NCI-H2029 (cell line): ENCODE results near the gene MAMDC2.

Experiments used
- DNase-seq: peaks from one replicate; lab custom pipeline; 2025; lab: John Stamatoyannopoulos, UW

The MAMDC2 gene

GRCh38 chr9:70043689-70044489 is at the start of gene MAMDC2:
Gene MAMDC2, plus strand, starts transcription at chr9:70043848. Its CDS starts 350 bp downstream, at chr9:70044198.
- no peak for DNase-seq

- no peak for DNase-seq
These were observed 47.8 kb upstream of the MAMDC2 start for GRCh38 chr9:69995846-69996245.

GRCh38 chr9:69996967-69997366 is 46.7 kb upstream of the MAMDC2 start:
- no peak for DNase-seq

- no peak for DNase-seq
These were observed 46.1 kb upstream of the MAMDC2 start for GRCh38 chr9:69997524-69997923.

GRCh38 chr9:69999315-69999714 is 44.3 kb upstream of the MAMDC2 start:
- no peak for DNase-seq

- no peak for DNase-seq
These were observed 43.2 kb upstream of the MAMDC2 start for GRCh38 chr9:70000469-70000868.

- no peak for DNase-seq
These were observed 39.5 kb upstream of the MAMDC2 start for GRCh38 chr9:70003901-70004714.

GRCh38 chr9:70006306-70006705 is 37.3 kb upstream of the MAMDC2 start:
- no peak for DNase-seq

- DNase-seq, result no peak
These were observed 35.8 kb upstream of the MAMDC2 start for GRCh38 chr9:70007831-70008230.

- DNase-seq, result no peak
These were observed 33.6 kb upstream of the MAMDC2 start for GRCh38 chr9:70010015-70010414.

- no peak for DNase-seq
These were observed 32.3 kb upstream of the MAMDC2 start for GRCh38 chr9:70011366-70011765.

- DNase-seq, result no peak
These were observed 31.1 kb upstream of the MAMDC2 start for GRCh38 chr9:70012569-70012968.

- peak; percentile 39 for DNase-seq
These were observed 30.0 kb upstream of the MAMDC2 start for GRCh38 chr9:70013598-70014196.

GRCh38 chr9:70015099-70015498 is 28.5 kb upstream of the MAMDC2 start:
- no peak for DNase-seq

- DNase-seq, result no peak
These were observed 23.4 kb upstream of the MAMDC2 start for GRCh38 chr9:70020217-70020616.

- no peak for DNase-seq
These were observed 22.6 kb upstream of the MAMDC2 start for GRCh38 chr9:70020991-70021571.

- no peak for DNase-seq
These were observed 15.4 kb upstream of the MAMDC2 start for GRCh38 chr9:70028287-70028686.

- no peak for DNase-seq
These were observed 13.5 kb upstream of the MAMDC2 start for GRCh38 chr9:70030156-70030555.

- DNase-seq, result no peak
These were observed 12.5 kb upstream of the MAMDC2 start for GRCh38 chr9:70031141-70031545.

GRCh38 chr9:70034271-70034711 is 9.4 kb upstream of the MAMDC2 start:
- no peak for DNase-seq

- DNase-seq, result no peak
These were observed 8.0 kb upstream of the MAMDC2 start for GRCh38 chr9:70035691-70036090.

- DNase-seq, result no peak
These were observed 7.0 kb upstream of the MAMDC2 start for GRCh38 chr9:70036641-70037040.
